HG02981 (cell line): ENCODE results near the gene GSK3A.
A peak's percentile ranks its signal among the peaks of the same experiment; 100 is the strongest.

Source experiments
- ATAC-seq: cut with Tn5 transposase; IDR thresholded peaks from one replicate; pipeline ENCODE4 v1.9.1; 2021; ENCODE audit warnings: mild to moderate bottlenecking, moderate library complexity; ENCODE audit not compliant: unreplicated experiment

The GSK3A gene

GRCh38 chr19:42250666-42251531 is 8.5 kb upstream of the GSK3A start:
- no peak for ATAC-seq

GRCh38 chr19:42250183-42250665 is 7.8 kb upstream of the GSK3A start:
- ATAC-seq, result no peak

- ATAC-seq, result no peak
Observed at GRCh38 chr19:42249769-42250168, 7.4 kb upstream of the GSK3A start.

GRCh38 chr19:42249149-42249750 is 6.8 kb upstream of the GSK3A start:
- no peak for ATAC-seq

GRCh38 chr19:42248270-42249148 is 6.1 kb upstream of the GSK3A start:
- ATAC-seq, result no peak

GRCh38 chr19:42247640-42248199 is 5.3 kb upstream of the GSK3A start:
- ATAC-seq, result no peak

- no peak for ATAC-seq
Observed at GRCh38 chr19:42246922-42247639, 4.7 kb upstream of the GSK3A start.

GRCh38 chr19:42246143-42246921 is 3.9 kb upstream of the GSK3A start:
- no peak for ATAC-seq

GRCh38 chr19:42245231-42245630 is 2.8 kb upstream of the GSK3A start:
- ATAC-seq, result no peak

GRCh38 chr19:42244347-42245220 is 2.2 kb upstream of the GSK3A start:
- peak; percentile 42 for ATAC-seq

- no peak for ATAC-seq
Observed at GRCh38 chr19:42242069-42242511, 312 bp downstream of the GSK3A start.

- ATAC-seq, result no peak
Observed at GRCh38 chr19:42241279-42241678, 1.1 kb downstream of the GSK3A start.

GRCh38 chr19:42239544-42240220 is 2.7 kb downstream of the GSK3A start:
- ATAC-seq, result no peak

GRCh38 chr19:42235181-42235580 is 7.2 kb downstream of the GSK3A start:
- ATAC-seq, result no peak

- no peak for ATAC-seq
Observed at GRCh38 chr19:42234364-42234763, 8.0 kb downstream of the GSK3A start.

- ATAC-seq, result no peak
Observed at GRCh38 chr19:42233678-42234292, 8.6 kb downstream of the GSK3A start.

- ATAC-seq, result no peak
Observed at GRCh38 chr19:42233106-42233505, 9.3 kb downstream of the GSK3A start.

GRCh38 chr19:42232435-42232834 is 10.0 kb downstream of the GSK3A start:
- ATAC-seq, result no peak
